HepG2 (cell line): ENCODE data around the gene CPEB3. TPM values are rescaled to one million over a fixed set of nuclear protein-coding genes. Genes with fewer than 3 reads are reported as not detected.

Experiments
- AGO1 ChIP-seq: fragments of 200-400 bp; formaldehyde crosslinking; IDR thresholded peaks from 2 replicates; pipeline ENCODE4 v1.6.1; 2017; ENCODE audit warnings: mild to moderate bottlenecking, low read depth, low read length, moderate library complexity; ENCODE audit not compliant: poor library complexity, severe bottlenecking
- FOXP4 ChIP-seq: sonication (generic); formaldehyde crosslinking; IDR thresholded peaks from 2 replicates; pipeline ENCODE4 v1.4.0; 2020; ENCODE audit warnings: missing genetic modification reagents
- REST ChIP-seq, 2 experiments: IDR thresholded peaks; 2 replicates each; pipeline ENCODE4 v1.6.1; 2011 to 2012; ENCODE audit warnings: low read length in 2 of 2, borderline replicate concordance in 1 of 2, low read depth in 1 of 2, mild to moderate bottlenecking in 1 of 2, moderate library complexity in 1 of 2
- SOX13 ChIP-seq, 3 experiments: fragments of 450-650 bp in 1 of 3; sonication (generic) in 1 of 3; formaldehyde crosslinking in 1 of 3; IDR thresholded peaks in 2 of 3; conservative IDR thresholded peaks in 1 of 3; 2 replicates each; pipeline versions ENCODE4 v1.5.0 to v1.6.1; 2016 to 2020; ENCODE audit warnings: antibody characterized with exemption in 1 of 3, mild to moderate bottlenecking in 1 of 3, missing compliant biosample characterization in 1 of 3, missing genetic modification reagents in 1 of 3, moderate library complexity in 1 of 3
- THAP11 ChIP-seq: IDR thresholded peaks from 2 replicates; pipeline ENCODE4 v1.6.1; 2016; ENCODE audit warnings: missing biosample characterization, missing genetic modification reagents
- ZBTB14 ChIP-seq: sonication (generic); formaldehyde crosslinking; IDR thresholded peaks from 2 replicates; pipeline ENCODE4 v1.4.0; 2020; ENCODE audit warnings: missing genetic modification reagents
- ZFP37 ChIP-seq: sonication (generic); formaldehyde crosslinking; IDR thresholded peaks from 2 replicates; pipeline ENCODE4 v1.4.0; 2020; ENCODE audit warnings: missing genetic modification reagents, borderline replicate concordance
- ZFP90 ChIP-seq: sonication (generic); formaldehyde crosslinking; IDR thresholded peaks from 2 replicates; pipeline ENCODE4 v1.8.0; 2022; ENCODE audit warnings: missing genetic modification reagents, mild to moderate bottlenecking, inconsistent platforms, borderline replicate concordance
- ZNF446 ChIP-seq: sonication (generic); formaldehyde crosslinking; IDR thresholded peaks from 2 replicates; pipeline ENCODE4 v1.5.0; 2020; ENCODE audit warnings: mild to moderate bottlenecking, missing genetic modification reagents
- ZNF546 ChIP-seq: sonication (generic); formaldehyde crosslinking; conservative IDR thresholded peaks from 2 replicates; pipeline ENCODE4 v1.8.1; 2023; ENCODE audit warnings: mild to moderate bottlenecking, missing genetic modification reagents
- ZNF652 ChIP-seq: IDR thresholded peaks from 2 replicates; pipeline ENCODE4 v1.6.1; 2016; ENCODE audit warnings: low read depth, borderline replicate concordance
- ZNF775 ChIP-seq: sonication (generic); formaldehyde crosslinking; IDR thresholded peaks from 2 replicates; pipeline ENCODE4 v1.4.0; 2020; ENCODE audit warnings: missing genetic modification reagents, mild to moderate bottlenecking, moderate library complexity, borderline replicate concordance
- ZNF788 ChIP-seq: sonication (generic); formaldehyde crosslinking; IDR thresholded peaks from 2 replicates; pipeline ENCODE4 v1.5.0; 2020; ENCODE audit warnings: mild to moderate bottlenecking, missing genetic modification reagents, borderline replicate concordance
- polyA plus RNA-seq, 8 experiments: library from polyadenylated mRNA; depleted of rRNA in 3 of 8; stranded (reverse) in 7 of 8; unstranded in 1 of 8; fragments of >200 nt; fragmentation: Illumina TruSeq in 4 of 8; extraction: Trizol in 4 of 8; gene quantifications; 2 replicates each; pipeline versions ENCODE4 v1.2.1 to v1.2.3, GENCODE V29; 2011 to 2016; ENCODE audit warnings: low read depth in 4 of 8, missing spikeins in 1 of 8, mixed read lengths in 1 of 8; ENCODE audit not compliant: insufficient read depth in 1 of 8
- total RNA-seq, 5 experiments: library from RNA; depleted of rRNA; stranded (reverse); fragments of >200 nt; fragmentation: Illumina TruSeq; extraction: Trizol; gene quantifications; 2 replicates each; pipeline ENCODE4 v1.2.3, GENCODE V29; 2016; ENCODE audit warnings: low read depth in 1 of 5
- TF ChIP-seq, protein P1 (sequence below): sonication (generic); formaldehyde crosslinking; IDR thresholded peaks from 2 replicates; pipeline ENCODE4 v1.4.0; 2020; ENCODE audit warnings: missing genetic modification reagents
- TF ChIP-seq, protein P2 (sequence below): sonication (generic); formaldehyde crosslinking; IDR thresholded peaks from 2 replicates; pipeline ENCODE4 v1.5.0; 2020; ENCODE audit warnings: mild to moderate bottlenecking, missing genetic modification reagents, moderate library complexity

The CPEB3 gene
- total and polyA plus RNA-seq, 2 of the 13 experiments (the other 11 are each of a cell fraction or from before 2014, with no cell fraction given): 0.66 to 0.70 TPM

- TF ChIP-seq FOXP4 (CRISPR knock-in tag) (peak; percentile 41), AGO1 (no peak), ZNF446 (no peak), THAP11 (CRISPR knock-in tag) (peak; percentile 29; the same call in 1 of the 2 replicates), ZFP90 (CRISPR knock-in tag) (no peak), ZBTB14 (CRISPR knock-in tag) (no peak), SOX13 (IDR thresholded peaks at IDR 0.05) (no peak), SOX13 (CRISPR knock-in tag; conservative IDR thresholded peaks at IDR 0.05 in 1 of 2, IDR thresholded peaks at IDR 0.05 in 1 of 2) (peak in 1 of 2 experiments; percentile 67; a peak in 1 of 4 replicates), ZNF775 (CRISPR knock-in tag) (no peak), ZNF788 (CRISPR knock-in tag) (no peak), ZNF652 (CRISPR knock-in tag) (peak; percentile 86), ZNF546 (CRISPR knock-in tag) (no peak), REST (IDR thresholded peaks at IDR 0.05; ENCODE audit: borderline replicate concordance in 1 of 2, low read depth in 1 of 2, low read length in 2 of 2) (no peak), ZFP37 (CRISPR knock-in tag) (no peak)
- TF ChIP-seq, protein P1, sequence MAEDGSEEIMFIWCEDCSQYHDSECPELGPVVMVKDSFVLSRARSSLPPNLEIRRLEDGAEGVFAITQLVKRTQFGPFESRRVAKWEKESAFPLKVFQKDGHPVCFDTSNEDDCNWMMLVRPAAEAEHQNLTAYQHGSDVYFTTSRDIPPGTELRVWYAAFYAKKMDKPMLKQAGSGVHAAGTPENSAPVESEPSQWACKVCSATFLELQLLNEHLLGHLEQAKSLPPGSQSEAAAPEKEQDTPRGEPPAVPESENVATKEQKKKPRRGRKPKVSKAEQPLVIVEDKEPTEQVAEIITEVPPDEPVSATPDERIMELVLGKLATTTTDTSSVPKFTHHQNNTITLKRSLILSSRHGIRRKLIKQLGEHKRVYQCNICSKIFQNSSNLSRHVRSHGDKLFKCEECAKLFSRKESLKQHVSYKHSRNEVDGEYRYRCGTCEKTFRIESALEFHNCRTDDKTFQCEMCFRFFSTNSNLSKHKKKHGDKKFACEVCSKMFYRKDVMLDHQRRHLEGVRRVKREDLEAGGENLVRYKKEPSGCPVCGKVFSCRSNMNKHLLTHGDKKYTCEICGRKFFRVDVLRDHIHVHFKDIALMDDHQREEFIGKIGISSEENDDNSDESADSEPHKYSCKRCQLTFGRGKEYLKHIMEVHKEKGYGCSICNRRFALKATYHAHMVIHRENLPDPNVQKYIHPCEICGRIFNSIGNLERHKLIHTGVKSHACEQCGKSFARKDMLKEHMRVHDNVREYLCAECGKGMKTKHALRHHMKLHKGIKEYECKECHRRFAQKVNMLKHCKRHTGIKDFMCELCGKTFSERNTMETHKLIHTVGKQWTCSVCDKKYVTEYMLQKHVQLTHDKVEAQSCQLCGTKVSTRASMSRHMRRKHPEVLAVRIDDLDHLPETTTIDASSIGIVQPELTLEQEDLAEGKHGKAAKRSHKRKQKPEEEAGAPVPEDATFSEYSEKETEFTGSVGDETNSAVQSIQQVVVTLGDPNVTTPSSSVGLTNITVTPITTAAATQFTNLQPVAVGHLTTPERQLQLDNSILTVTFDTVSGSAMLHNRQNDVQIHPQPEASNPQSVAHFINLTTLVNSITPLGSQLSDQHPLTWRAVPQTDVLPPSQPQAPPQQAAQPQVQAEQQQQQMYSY (CRISPR knock-in tag): no peak
- TF ChIP-seq, protein P2, sequence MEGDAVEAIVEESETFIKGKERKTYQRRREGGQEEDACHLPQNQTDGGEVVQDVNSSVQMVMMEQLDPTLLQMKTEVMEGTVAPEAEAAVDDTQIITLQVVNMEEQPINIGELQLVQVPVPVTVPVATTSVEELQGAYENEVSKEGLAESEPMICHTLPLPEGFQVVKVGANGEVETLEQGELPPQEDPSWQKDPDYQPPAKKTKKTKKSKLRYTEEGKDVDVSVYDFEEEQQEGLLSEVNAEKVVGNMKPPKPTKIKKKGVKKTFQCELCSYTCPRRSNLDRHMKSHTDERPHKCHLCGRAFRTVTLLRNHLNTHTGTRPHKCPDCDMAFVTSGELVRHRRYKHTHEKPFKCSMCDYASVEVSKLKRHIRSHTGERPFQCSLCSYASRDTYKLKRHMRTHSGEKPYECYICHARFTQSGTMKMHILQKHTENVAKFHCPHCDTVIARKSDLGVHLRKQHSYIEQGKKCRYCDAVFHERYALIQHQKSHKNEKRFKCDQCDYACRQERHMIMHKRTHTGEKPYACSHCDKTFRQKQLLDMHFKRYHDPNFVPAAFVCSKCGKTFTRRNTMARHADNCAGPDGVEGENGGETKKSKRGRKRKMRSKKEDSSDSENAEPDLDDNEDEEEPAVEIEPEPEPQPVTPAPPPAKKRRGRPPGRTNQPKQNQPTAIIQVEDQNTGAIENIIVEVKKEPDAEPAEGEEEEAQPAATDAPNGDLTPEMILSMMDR (CRISPR knock-in tag): peak; percentile 44
Observed at GRCh38 chr10:92124616-92125143, 166.2 kb downstream of the CPEB3 start (continued).
